H54 (cell line): ENCODE data around the gene MAB21L3.

Experiments
- DNase-seq: peaks from one replicate; pipeline ENCODE4 v3.0.0; 2011; ENCODE audit warnings: low spot score, mixed read lengths; ENCODE audit not compliant: insufficient read length
- FAIRE-seq: peaks from 3 replicates; lab custom pipeline; 2011; peaks lifted over from hg19 to GRCh38; lab: Jason Lieb, UNC
- POLR2A ChIP-seq: IDR thresholded peaks from 2 replicates; pipeline ENCODE4 v1.6.1; 2011; ENCODE audit warnings: low read depth, mild to moderate bottlenecking, low read length

MAB21L3 gene

DNA sequence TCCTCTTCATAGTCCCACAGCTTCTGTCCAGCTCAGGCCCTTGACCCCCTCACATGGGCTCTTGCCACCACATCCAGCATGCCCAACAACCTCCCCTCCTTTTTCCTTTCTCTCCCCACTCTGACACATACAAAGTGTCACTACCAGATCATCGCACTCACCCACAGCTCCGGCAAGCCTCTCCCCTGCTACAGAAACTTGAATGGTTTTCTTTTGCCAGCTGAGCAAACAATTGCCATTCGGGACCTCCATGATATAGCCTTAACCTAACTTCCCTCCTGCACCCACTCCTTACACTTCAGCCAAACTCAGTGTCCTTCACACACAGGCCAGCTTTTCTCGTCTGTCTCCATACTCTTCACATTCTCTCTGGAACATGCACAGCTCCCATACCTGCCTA is 43.3 kb downstream of the MAB21L3 start:
- FAIRE-seq, result no peak
- TF ChIP-seq POLR2A, result no peak

DNA sequence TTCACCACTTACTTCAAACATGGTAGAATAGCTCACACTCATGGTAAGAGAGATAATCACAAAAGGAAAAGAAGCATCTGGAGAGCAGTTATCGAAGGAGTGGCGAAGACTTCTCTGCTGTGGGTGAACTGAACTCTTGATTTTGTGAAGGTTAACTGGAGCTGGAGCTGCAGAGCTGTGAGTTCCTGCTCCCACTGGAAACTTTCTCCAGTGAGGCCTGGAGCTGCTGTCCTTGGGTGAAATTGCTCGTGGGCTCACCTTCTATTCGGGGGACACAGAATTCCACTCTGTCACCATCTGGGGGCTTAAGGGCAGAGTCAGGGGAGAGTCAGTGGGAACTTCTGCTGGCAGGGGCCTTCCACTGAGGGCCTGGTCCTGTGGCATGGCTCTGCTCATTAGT is 45.9 kb downstream of the MAB21L3 start:
- no peak for TF ChIP-seq POLR2A
- FAIRE-seq (no peak), DNase-seq (no peak)

More for the DNA sequence above, 43.3 kb downstream of the MAB21L3 start:
- DNase-seq, result no peak

DNA sequence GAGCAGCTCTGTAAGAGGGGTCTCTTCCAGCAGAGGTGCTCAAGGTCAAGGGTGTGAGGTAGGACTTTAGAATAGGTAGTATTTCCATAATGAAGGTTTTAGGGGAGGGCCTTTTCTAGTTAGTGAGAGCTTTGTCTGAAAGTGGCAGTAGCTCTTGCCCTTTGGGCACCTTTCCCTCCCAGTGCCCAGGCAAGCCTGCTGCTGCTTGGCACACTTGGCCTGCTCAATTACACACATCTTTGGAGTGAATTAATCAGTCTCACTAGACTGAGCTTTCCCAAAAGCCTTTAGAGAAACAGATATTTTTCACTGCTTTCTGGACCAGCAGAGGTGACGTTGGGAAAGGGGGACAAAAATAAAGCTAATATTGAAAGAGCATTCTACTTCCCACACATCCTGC is 48.0 kb downstream of the MAB21L3 start:
- FAIRE-seq (no peak), DNase-seq (no peak)
- TF ChIP-seq POLR2A, result no peak

- no peak for FAIRE-seq
- DNase-seq, result no peak
- no peak for TF ChIP-seq POLR2A
Measured at GRCh38 chr1:116159611-116160010, 48.4 kb downstream of the MAB21L3 start.

DNA sequence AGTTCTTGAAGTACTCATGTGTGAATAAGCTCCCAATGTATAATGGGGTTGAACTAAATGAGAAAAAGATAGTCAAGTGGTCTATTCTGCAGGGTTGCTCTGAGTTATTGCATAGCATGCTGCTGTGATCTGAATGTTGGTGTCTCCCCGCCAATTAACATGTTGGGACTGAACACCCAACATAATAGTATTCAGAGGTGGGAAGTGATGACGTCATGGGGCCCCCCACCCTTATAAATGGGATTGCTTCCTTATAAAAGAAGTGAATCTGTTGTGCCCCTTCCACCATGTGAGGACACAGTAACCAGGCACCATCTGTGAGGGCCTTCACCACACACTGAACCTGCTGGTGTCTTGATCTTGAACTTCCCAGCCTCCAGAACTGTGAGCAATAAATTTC is 50.2 kb downstream of the MAB21L3 start:
- FAIRE-seq (no peak), DNase-seq (no peak)
- TF ChIP-seq POLR2A, result no peak

DNA sequence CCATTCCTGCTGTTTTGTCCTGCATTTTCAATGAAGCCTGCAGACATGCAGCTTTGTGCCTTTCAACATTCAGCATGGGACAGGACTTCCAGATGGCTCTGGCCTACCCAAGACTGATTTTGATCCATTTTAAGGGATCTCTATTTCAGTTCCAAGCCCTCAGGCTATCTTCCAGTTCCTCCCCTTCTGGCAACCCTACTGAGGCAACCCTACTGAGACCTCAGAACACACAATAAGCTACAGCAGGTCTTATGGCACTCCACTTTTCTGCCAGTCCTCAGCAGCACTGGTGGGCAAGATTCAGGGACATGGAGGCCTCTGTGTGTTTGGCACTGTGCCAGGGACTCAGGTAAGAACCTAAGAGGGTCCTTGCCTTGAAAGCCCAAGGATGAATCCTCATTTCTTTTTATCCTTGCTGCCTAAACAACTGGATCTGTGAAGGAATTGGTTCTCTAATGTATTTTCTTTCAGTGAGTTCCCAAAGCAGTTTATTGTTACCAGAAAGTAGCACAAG is 50.7 kb downstream of the MAB21L3 start:
- FAIRE-seq (no peak), DNase-seq (no peak)
- no peak for TF ChIP-seq POLR2A

DNA sequence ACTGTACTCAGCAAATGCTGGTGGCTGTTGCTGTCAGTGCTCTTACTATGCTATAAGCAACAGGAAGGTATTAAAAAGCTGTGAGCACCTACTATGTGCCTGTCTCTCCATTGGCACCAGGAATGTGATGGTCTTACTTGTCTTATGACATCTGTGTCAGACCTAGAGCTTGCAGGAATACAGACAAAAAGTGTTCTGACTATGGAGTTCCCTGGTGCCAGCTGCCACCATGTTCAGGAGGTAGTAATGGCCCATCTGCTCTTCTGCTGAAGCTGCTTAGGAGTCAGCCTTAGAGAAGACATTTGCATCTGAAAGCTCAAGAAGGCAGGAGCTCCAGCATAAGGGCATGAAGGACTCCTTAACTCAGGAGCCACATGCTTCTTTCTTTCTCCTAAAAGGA is 52.3 kb downstream of the MAB21L3 start:
- TF ChIP-seq POLR2A, result no peak
- FAIRE-seq (no peak), DNase-seq (no peak)

DNA sequence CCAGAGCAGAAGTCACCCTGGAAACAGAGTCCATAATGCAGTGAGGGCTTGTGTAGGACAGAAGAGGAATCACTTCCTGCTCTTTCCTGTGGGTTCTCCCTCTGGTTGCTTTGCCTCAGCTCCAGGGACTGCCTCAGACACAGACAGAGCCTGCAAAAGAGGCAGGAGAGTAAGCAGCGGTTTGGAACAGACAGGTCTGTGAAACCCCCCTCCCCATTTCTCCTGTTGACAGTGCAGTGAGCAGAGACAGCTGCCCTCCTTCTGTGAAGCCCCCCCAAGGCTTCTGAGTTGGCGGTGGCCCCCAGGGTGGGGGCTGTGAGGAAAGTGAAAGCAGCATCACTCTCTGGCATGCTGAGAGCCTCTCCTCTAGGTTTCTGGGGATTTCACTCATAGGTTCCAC is 53.0 kb downstream of the MAB21L3 start:
- no peak for DNase-seq
- FAIRE-seq, result no peak
- no peak for TF ChIP-seq POLR2A

GRCh38 chr1:116164604-116165368 is 53.6 kb downstream of the MAB21L3 start:
- TF ChIP-seq POLR2A, result no peak
- FAIRE-seq (no peak), DNase-seq (no peak)

DNA sequence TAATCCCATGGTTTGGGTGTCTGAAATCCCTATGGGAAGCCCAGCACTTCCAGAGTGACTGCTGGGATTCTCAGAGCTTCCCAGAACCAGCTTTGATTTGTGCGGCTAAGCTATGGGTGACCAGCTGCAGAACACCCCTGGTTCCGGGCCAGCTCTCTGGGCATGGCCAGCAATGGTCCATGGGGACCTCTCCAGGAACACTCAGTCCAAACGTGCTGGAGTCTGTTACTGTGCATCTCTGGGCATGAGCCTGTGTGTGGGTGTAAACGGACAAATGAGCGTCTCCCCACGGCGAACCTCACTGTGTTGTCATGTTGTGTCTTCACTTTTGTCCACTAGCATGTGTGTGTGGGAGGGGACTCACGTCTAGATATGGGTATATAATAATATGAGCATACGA is 54.4 kb downstream of the MAB21L3 start:
- DNase-seq (no peak), FAIRE-seq (no peak)
- no peak for TF ChIP-seq POLR2A

GRCh38 chr1:116166011-116166571 is 54.9 kb downstream of the MAB21L3 start:
- no peak for FAIRE-seq

GRCh38 chr1:116166655-116167054 is 55.5 kb downstream of the MAB21L3 start:
- no peak for TF ChIP-seq POLR2A
- FAIRE-seq (no peak), DNase-seq (no peak)

More at GRCh38 chr1:116166011-116166571, 54.9 kb downstream of the MAB21L3 start:
- no peak for TF ChIP-seq POLR2A
- no peak for DNase-seq

DNA sequence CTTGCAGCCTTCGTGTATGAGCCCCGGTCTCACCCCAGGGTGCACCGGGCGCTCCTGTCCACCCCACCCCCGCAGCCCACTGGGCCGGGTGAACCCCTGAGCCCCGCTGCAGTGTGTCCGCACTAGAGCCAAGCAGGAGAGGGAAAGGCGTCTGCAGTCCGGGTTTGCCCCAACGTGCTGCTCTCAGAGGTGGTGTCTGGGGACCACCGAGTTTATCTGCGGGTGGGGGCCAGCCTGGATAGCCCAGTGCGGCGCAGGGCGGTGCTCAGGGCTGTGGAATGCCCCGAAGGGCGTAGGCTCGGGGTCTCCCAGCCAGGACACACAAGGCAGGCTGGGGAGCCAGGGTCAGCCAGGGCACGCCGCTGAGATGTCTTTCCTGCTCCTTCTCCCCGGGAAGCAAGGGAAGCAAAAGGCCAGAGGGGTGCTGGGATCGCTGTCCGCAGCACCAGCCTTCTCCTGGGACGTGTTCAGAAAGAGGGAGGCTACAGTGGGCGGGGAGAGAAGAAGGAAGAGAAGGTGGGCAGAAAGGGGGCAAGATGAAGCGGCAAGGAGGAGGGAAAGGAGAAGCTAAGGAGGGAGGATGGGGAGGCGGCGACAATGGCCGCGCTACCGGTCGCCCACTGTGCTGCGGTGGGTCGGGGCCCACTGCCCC is 56.6 kb downstream of the MAB21L3 start:
- no peak for FAIRE-seq
- no peak for DNase-seq
- no peak for TF ChIP-seq POLR2A
